NCI-H1417 treated with DMSO at 0.1 percent for 48 hours (cell line): ENCODE measurements around the gene MLKL.

Experiments used
- DNase-seq: peaks from one replicate; lab custom pipeline; 2025; lab: John Stamatoyannopoulos, UW

The MLKL gene

GRCh38 chr16:74700438-74701225, at the start of gene MLKL:
TSS of gene MLKL (minus strand) at chr16:74700862. CDS start at chr16:74695757, 5,105 bp downstream.
- DNase-seq, result no peak

GRCh38 chr16:74749291-74750055, 48.8 kb upstream of the MLKL start:
- no peak for DNase-seq

GRCh38 chr16:74748616-74749026, 48.0 kb upstream of the MLKL start:
- no peak for DNase-seq

- DNase-seq, result no peak
Observed at GRCh38 chr16:74747716-74748615, 47.3 kb upstream of the MLKL start.

- no peak for DNase-seq
Observed at GRCh38 chr16:74745926-74746325, 45.3 kb upstream of the MLKL start.

- no peak for DNase-seq
Observed at GRCh38 chr16:74745109-74745615, 44.5 kb upstream of the MLKL start.

GRCh38 chr16:74744566-74744965, 43.9 kb upstream of the MLKL start:
- DNase-seq, result no peak

GRCh38 chr16:74743668-74744299, 43.1 kb upstream of the MLKL start:
- DNase-seq, result no peak

GRCh38 chr16:74743045-74743667, 42.5 kb upstream of the MLKL start:
- no peak for DNase-seq

GRCh38 chr16:74742051-74742481, 41.4 kb upstream of the MLKL start:
- DNase-seq, result no peak

- no peak for DNase-seq
Observed at GRCh38 chr16:74740795-74741304, 40.2 kb upstream of the MLKL start.

- DNase-seq, result no peak
Observed at GRCh38 chr16:74739275-74739674, 38.6 kb upstream of the MLKL start.

GRCh38 chr16:74738816-74739215, 38.2 kb upstream of the MLKL start:
- no peak for DNase-seq

- DNase-seq, result no peak
Observed at GRCh38 chr16:74738113-74738541, 37.5 kb upstream of the MLKL start.

- no peak for DNase-seq
Observed at GRCh38 chr16:74737521-74737920, 36.9 kb upstream of the MLKL start.

- DNase-seq, result no peak
Observed at GRCh38 chr16:74736531-74737157, 36.0 kb upstream of the MLKL start.

- DNase-seq, result no peak
Observed at GRCh38 chr16:74735554-74735953, 34.9 kb upstream of the MLKL start.

- no peak for DNase-seq
Observed at GRCh38 chr16:74735162-74735452, 34.4 kb upstream of the MLKL start.

- DNase-seq, result no peak
Observed at GRCh38 chr16:74734361-74735161, 33.9 kb upstream of the MLKL start.
